HG03457 (cell line): ENCODE results near the gene ANKRD44.
"Not testable (repeated sequence)": the region's sequence is repeated elsewhere in the genome, so short reads cannot be mapped to it uniquely, and the experiment has no call there.

ENCODE experiments used
- ATAC-seq: cut with Tn5 transposase; IDR thresholded peaks from one replicate; pipeline ENCODE4 v1.9.1; 2021; ENCODE audit warnings: moderate number of reproducible peaks; ENCODE audit not compliant: unreplicated experiment

Gene ANKRD44

GRCh38 chr2:197294260-197294659 is 16.3 kb downstream of the ANKRD44 start:
- no peak for ATAC-seq

GRCh38 chr2:197293252-197294007 is 17.1 kb downstream of the ANKRD44 start:
- ATAC-seq, result no peak

GRCh38 chr2:197292619-197293018 is 18.0 kb downstream of the ANKRD44 start:
- no peak for ATAC-seq

- ATAC-seq, result not testable (repeated sequence)
Measured at GRCh38 chr2:197287596-197287932, 23.0 kb downstream of the ANKRD44 start.

GRCh38 chr2:197286805-197287595 is 23.6 kb downstream of the ANKRD44 start:
- ATAC-seq, result peak; percentile 88

- ATAC-seq, result no peak
Measured at GRCh38 chr2:197285361-197285760, 25.2 kb downstream of the ANKRD44 start.

- ATAC-seq, result no peak
Measured at GRCh38 chr2:197284956-197285355, 25.6 kb downstream of the ANKRD44 start.

- no peak for ATAC-seq
Measured at GRCh38 chr2:197281421-197281820, 29.2 kb downstream of the ANKRD44 start.

GRCh38 chr2:197280015-197280702 is 30.4 kb downstream of the ANKRD44 start:
- no peak for ATAC-seq

- ATAC-seq, result no peak
Measured at GRCh38 chr2:197278799-197279763, 31.5 kb downstream of the ANKRD44 start.

- no peak for ATAC-seq
Measured at GRCh38 chr2:197277794-197278193, 32.8 kb downstream of the ANKRD44 start.

- no peak for ATAC-seq
Measured at GRCh38 chr2:197276156-197276555, 34.4 kb downstream of the ANKRD44 start.

- ATAC-seq, result no peak
Measured at GRCh38 chr2:197274937-197275336, 35.6 kb downstream of the ANKRD44 start.

- no peak for ATAC-seq
Measured at GRCh38 chr2:197274349-197274748, 36.2 kb downstream of the ANKRD44 start.

GRCh38 chr2:197273485-197273884 is 37.1 kb downstream of the ANKRD44 start:
- ATAC-seq, result no peak

- ATAC-seq, result no peak
Measured at GRCh38 chr2:197270601-197271000, 40.0 kb downstream of the ANKRD44 start.

GRCh38 chr2:197269815-197270214 is 40.8 kb downstream of the ANKRD44 start:
- no peak for ATAC-seq

GRCh38 chr2:197268786-197269584 is 41.6 kb downstream of the ANKRD44 start:
- no peak for ATAC-seq

- ATAC-seq, result no peak
Measured at GRCh38 chr2:197266477-197266876, 44.1 kb downstream of the ANKRD44 start.

GRCh38 chr2:197265924-197266323 is 44.7 kb downstream of the ANKRD44 start:
- ATAC-seq, result no peak
